ENCODE measurements around the gene GID4. TPM values are rescaled to one million over a fixed set of nuclear protein-coding genes. Genes with fewer than 3 reads are reported as not detected.

Gene GID4
- total and polyA plus RNA-seq, 8 donors: 3.2 to 18.1 (median 5.6) TPM

DNA sequence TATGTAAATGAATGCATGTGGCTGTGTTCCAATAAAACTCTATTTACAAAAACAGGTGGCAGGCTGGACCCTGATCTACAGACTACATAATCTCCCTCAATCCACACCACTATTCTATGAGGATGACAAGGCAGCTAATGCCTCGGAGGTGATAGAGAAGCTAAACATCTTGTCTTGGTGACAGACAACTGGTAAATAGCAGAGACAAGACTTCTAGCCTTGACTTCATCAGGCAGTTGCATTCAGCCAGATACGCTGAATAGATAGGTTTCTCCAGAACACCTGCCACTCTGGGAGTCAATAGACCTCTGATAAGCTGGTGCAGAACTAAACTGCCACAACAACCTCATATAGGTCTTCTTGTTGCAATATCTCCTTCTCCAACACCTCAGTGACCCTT lies 3.5 kb upstream of the GID4 start:
- intact Hi-C loops (cut with DNase I; ENCODE audit: low total_unique reads): no loop called here
- no peaks in the 10 kb centered on the region for H3K27me3 ChIP-seq
- no peak for TF ChIP-seq POLR2A (IDR thresholded peaks at IDR 0.05)
- TF ChIP-seq POLR2AphosphoS5 (IDR thresholded peaks at IDR 0.05): no peak
- no peak for TF ChIP-seq EP300 (IDR thresholded peaks at IDR 0.05)
- TF ChIP-seq, protein P1, sequence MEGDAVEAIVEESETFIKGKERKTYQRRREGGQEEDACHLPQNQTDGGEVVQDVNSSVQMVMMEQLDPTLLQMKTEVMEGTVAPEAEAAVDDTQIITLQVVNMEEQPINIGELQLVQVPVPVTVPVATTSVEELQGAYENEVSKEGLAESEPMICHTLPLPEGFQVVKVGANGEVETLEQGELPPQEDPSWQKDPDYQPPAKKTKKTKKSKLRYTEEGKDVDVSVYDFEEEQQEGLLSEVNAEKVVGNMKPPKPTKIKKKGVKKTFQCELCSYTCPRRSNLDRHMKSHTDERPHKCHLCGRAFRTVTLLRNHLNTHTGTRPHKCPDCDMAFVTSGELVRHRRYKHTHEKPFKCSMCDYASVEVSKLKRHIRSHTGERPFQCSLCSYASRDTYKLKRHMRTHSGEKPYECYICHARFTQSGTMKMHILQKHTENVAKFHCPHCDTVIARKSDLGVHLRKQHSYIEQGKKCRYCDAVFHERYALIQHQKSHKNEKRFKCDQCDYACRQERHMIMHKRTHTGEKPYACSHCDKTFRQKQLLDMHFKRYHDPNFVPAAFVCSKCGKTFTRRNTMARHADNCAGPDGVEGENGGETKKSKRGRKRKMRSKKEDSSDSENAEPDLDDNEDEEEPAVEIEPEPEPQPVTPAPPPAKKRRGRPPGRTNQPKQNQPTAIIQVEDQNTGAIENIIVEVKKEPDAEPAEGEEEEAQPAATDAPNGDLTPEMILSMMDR (IDR thresholded peaks at IDR 0.05): no peak
- H3K36me3 ChIP-seq: no peaks in the 10 kb centered on the region
- WGBS, 5 donors: 34 to 59% (median 49%) methylated on average over 2 of the region's 2 CpGs
- H3K27ac ChIP-seq: no peak overlapping the region
- DNase-seq: no peak
- peaks cover 21 to 52% (median 43%) of the 10 kb centered on the region in 4 donors for H3K4me1 ChIP-seq
- no peaks in the 10 kb centered on the region for H3K9me3 ChIP-seq
- H3K4me3 ChIP-seq: no peak overlapping the region

DNA sequence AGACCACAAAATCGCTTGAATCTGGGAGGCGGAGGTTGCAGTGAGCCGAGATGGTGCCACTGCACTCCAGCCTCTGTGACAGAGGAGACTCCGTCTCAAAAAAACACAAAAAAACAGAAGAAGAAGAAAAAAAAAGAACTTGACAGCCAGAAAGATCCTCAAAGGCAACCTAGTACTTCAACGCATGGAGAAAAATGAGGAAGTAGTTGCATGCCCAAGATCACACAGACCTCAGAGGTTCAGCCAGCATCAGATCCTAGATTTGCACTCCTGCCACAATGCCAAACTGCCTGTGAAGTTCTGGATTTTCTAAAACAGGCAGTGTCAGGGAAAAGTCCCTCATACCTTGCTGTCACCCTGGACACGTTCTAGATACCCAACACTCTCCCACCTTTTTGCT lies 1.7 kb upstream of the GID4 start:
- TF ChIP-seq POLR2A (IDR thresholded peaks at IDR 0.05) (no peak), EP300 (IDR thresholded peaks at IDR 0.05) (no peak), POLR2AphosphoS5 (IDR thresholded peaks at IDR 0.05) (no peak)
- TF ChIP-seq, protein P1 (IDR thresholded peaks at IDR 0.05): no peak
- intact Hi-C loops (cut with DNase I; ENCODE audit: low total_unique reads): no loop called here
- Histone ChIP-seq H3K27ac (peak overlapping the region in 1 of 5 donors; percentile 20), H3K36me3 (no peaks in the 10 kb centered on the region), H3K4me3 (peak overlapping the region in 1 of 4 donors; percentile 94), H3K27me3 (no peaks in the 10 kb centered on the region), H3K4me1 (peaks cover 27 to 67% (median 54%) of the 10 kb centered on the region in 4 donors), H3K9me3 (no peaks in the 10 kb centered on the region)
- DNase-seq: no peak
- WGBS, 5 donors: 67 to 75% (median 74%) methylated on average over 6 of the region's 6 CpGs

DNA sequence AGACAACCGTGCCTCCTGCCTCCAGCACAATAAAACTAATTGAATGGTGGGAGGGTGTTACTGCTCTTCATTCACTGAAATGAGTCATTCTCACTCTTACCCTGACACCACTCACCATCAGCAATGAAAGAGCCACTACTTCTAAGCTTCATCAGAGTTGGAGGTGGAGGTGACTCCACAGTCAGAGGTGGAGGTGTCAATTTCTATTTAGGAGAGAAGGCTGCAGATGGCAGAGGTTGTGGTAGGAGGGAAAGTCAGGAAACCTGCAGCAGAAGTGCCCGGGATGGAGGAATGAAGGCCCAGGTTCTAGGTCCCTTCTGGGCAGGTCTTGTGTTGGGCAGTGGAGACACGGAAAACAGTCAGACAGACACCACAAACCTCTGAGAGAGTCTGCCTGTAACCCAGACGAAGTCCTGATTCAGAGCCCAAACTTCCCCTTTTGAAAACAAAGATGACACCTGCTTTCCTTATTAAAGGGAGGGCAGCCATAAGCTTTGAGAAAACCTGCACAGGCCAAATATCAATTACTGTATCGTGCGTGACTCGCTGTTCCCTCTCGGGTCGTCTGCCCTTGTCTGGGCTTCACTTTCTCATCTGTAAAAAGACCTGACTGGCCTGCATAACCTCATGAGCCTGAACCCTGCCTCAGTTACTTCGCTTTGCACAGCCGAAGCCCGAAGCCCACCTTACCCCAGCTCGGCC lies 908 bp upstream of the GID4 start:
- no peaks in the 10 kb centered on the region for H3K27me3 ChIP-seq
- H3K36me3 ChIP-seq: no peaks in the 10 kb centered on the region
- peak overlapping the region; percentile 64 to 89 (median 79) for H3K27ac ChIP-seq
- no peak for DNase-seq
- peaks cover 27 to 68% (median 53%) of the 10 kb centered on the region in 4 donors for H3K4me1 ChIP-seq
- H3K9me3 ChIP-seq: no peaks in the 10 kb centered on the region
- TF ChIP-seq, protein P1 (IDR thresholded peaks at IDR 0.05): no peak
- TF ChIP-seq POLR2A (IDR thresholded peaks at IDR 0.05) (no peak), POLR2AphosphoS5 (IDR thresholded peaks at IDR 0.05) (no peak), EP300 (IDR thresholded peaks at IDR 0.05) (no peak)
- peak overlapping the region; percentile 81 to 100 (median 96) for H3K4me3 ChIP-seq
- WGBS, 5 donors: 3 to 5% (median 4%) methylated on average over 12 to 13 of the region's 13 CpGs
- intact Hi-C loops (cut with DNase I; ENCODE audit: low total_unique reads): no loop called here

DNA sequence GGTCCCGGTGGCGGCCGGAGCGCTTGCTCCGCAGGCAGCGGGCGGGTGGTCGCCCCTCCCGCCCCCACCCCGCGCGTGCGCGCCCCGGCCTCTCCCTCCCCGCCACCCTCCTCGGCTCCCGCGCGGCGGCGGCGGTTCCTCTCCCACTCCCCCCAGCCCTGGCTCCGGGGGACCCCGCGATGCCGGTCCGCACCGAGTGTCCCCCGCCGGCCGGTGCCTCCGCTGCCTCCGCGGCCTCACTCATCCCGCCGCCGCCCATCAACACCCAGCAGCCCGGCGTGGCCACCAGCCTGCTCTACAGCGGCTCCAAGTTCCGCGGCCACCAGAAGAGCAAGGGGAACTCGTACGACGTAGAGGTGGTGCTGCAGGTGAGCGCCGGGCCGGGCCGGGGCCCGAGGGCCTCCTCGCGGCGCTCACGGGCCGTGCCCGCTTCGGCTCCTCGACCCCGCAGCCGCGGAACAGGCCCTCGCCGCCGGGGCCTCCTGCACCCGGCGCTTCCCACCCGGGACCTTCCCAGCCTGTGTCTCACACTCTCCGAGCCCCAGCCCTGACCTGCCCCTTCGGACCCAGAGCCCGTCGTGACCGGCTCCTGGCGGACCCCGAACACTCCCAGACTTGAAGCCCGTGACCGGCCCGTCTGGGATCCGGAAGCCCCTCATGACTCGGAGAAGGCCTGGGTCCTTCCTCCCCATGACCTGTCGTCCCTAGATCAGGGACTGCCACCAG lies 490 bp downstream of the GID4 start:
- H3K9me3 ChIP-seq: no peaks in the 10 kb centered on the region
- peak overlapping the region; percentile 81 to 100 (median 96) for H3K4me3 ChIP-seq
- no peaks in the 10 kb centered on the region for H3K27me3 ChIP-seq
- intact Hi-C loops (cut with DNase I; ENCODE audit: low total_unique reads): no loop called here
- peaks cover 0 to under 1% (median 0%) of the 10 kb centered on the region in 4 donors for H3K36me3 ChIP-seq
- H3K4me1 ChIP-seq: peaks cover 27 to 65% (median 52%) of the 10 kb centered on the region in 4 donors
- TF ChIP-seq POLR2AphosphoS5 (IDR thresholded peaks at IDR 0.05) (no peak), EP300 (IDR thresholded peaks at IDR 0.05) (no peak), POLR2A (IDR thresholded peaks at IDR 0.05) (no peak)
- TF ChIP-seq, protein P1 (IDR thresholded peaks at IDR 0.05): no peak
- H3K27ac ChIP-seq: peak overlapping the region; percentile 70 to 89 (median 87)
- 0 to 1% (median 1%) methylated on average over 20 to 80 of the region's 81 CpGs for WGBS, 5 donors
- DNase-seq: peak in 1 of 2 donors; percentile 56
